Keratinocyte (primary cell): ENCODE results near the gene CAVIN1. TPM values are rescaled to one million over a fixed set of nuclear protein-coding genes. Genes with fewer than 3 reads are reported as not detected.
"Not testable (repeated sequence)": the region's sequence is repeated elsewhere in the genome, so short reads cannot be mapped to it uniquely, and the experiment has no call there.

Source experiments
- DNase-seq: peaks from one replicate; pipeline ENCODE4 v3.0.0-alpha.2; 2011; ENCODE audit warnings: low read depth, missing footprints, low spot score
- FAIRE-seq: peaks from 2 replicates; lab custom pipeline; 2011; peaks lifted over from hg19 to GRCh38; lab: Jason Lieb, UNC
- H2AFZ ChIP-seq: 2 replicates; pipeline ENCODE4 v1.6.0; 2012; ENCODE audit warnings: low read length, control low read depth, inconsistent platforms; ENCODE audit not compliant: control insufficient read depth
- H3K27ac ChIP-seq: 2 replicates; pipeline ENCODE4 v1.5.1; 2011; ENCODE audit warnings: low read length; ENCODE audit not compliant: control insufficient read depth, insufficient read depth
- H3K27me3 ChIP-seq: 3 replicates; pipeline ENCODE4 v1.6.0; 2011; ENCODE audit warnings: low read length; ENCODE audit not compliant: control insufficient read depth, insufficient read depth; ENCODE audit errors: extremely low read depth
- H3K36me3 ChIP-seq, 2 experiments: 2 replicates in 1 of 2; 3 replicates in 1 of 2; pipeline ENCODE4 v1.5.1; 2011; ENCODE audit warnings: low read length in 2 of 2, mild to moderate bottlenecking in 1 of 2; ENCODE audit not compliant: control insufficient read depth in 2 of 2, insufficient read depth in 2 of 2; ENCODE audit errors: extremely low read depth in 1 of 2
- H3K4me1 ChIP-seq: 3 replicates; pipeline ENCODE4 v1.5.1; 2011; ENCODE audit warnings: low read length; ENCODE audit not compliant: control insufficient read depth, insufficient read depth; ENCODE audit errors: extremely low read depth
- H3K4me2 ChIP-seq: 3 replicates; pipeline ENCODE4 v1.6.0; 2011; ENCODE audit warnings: low read depth, low read length; ENCODE audit not compliant: control insufficient read depth, insufficient read depth; ENCODE audit errors: extremely low read depth
- H3K4me3 ChIP-seq, 3 experiments: fragments of 200-600 bp in 1 of 3; sonication (generic) in 1 of 3; 2 replicates in 2 of 3; 3 replicates in 1 of 3; pipeline ENCODE4 v1.5.1; 2011 to 2016; ENCODE audit warnings: low read length in 3 of 3, mild to moderate bottlenecking in 3 of 3, control low read depth in 2 of 3, inconsistent platforms in 1 of 3, low read depth in 1 of 3, mixed read lengths in 1 of 3, mixed run types in 1 of 3, moderate library complexity in 1 of 3; ENCODE audit not compliant: control insufficient read depth in 2 of 3, insufficient read depth in 2 of 3; ENCODE audit errors: extremely low read depth in 1 of 3
- H3K79me2 ChIP-seq: 2 replicates; pipeline ENCODE4 v1.6.0; 2012; ENCODE audit warnings: low read length; ENCODE audit not compliant: control insufficient read depth, insufficient read depth
- H3K9ac ChIP-seq: 3 replicates; pipeline ENCODE4 v1.6.0; 2011; ENCODE audit warnings: low read length; ENCODE audit not compliant: control insufficient read depth, insufficient read depth; ENCODE audit errors: extremely low read depth
- H3K9me1 ChIP-seq: 3 replicates; pipeline ENCODE4 v1.6.0; 2011; ENCODE audit warnings: low read length; ENCODE audit not compliant: control insufficient read depth, insufficient read depth; ENCODE audit errors: extremely low read depth
- H3K9me3 ChIP-seq: 2 replicates; pipeline ENCODE4 v1.5.1; 2012; ENCODE audit warnings: low read depth, low read length; ENCODE audit not compliant: control insufficient read depth
- H4K20me1 ChIP-seq: 3 replicates; pipeline ENCODE4 v1.6.0; 2011; ENCODE audit warnings: low read length; ENCODE audit not compliant: control insufficient read depth, insufficient read depth; ENCODE audit errors: extremely low read depth
- CTCF ChIP-seq, 3 experiments: IDR thresholded peaks in 1 of 3; conservative IDR thresholded peaks in 1 of 3; optimal IDR thresholded peaks in 1 of 3; 2 replicates in 2 of 3; 3 replicates in 1 of 3; pipeline versions ENCODE3 to v1.5.1; 2011; ENCODE audit warnings: low read length in 3 of 3, mild to moderate bottlenecking in 3 of 3, moderate library complexity in 2 of 3, control low read depth in 1 of 3, inconsistent platforms in 1 of 3; ENCODE audit not compliant: insufficient read depth in 2 of 3; ENCODE audit errors: extremely low read depth in 1 of 3
- EZH2 ChIP-seq: IDR thresholded peaks from one replicate; pipeline ENCODE4 v1.6.1; 2012; ENCODE audit warnings: inconsistent platforms, mild to moderate bottlenecking, low read length, moderate library complexity
- dilution Hi-C: fragments of 300-500 bp; cut with MboI; formaldehyde crosslinking; loops from one replicate; pipeline ENCODE4 v1.7.0; 2020; ENCODE audit warnings: low sequenced_read_pairs; ENCODE audit not compliant: extremely low pct_ligation_motif_present
- polyA plus RNA-seq, 5 experiments: library from polyadenylated mRNA; depleted of rRNA in 3 of 5; stranded (reverse) in 3 of 5; stranded (forward) in 1 of 5; unstranded in 1 of 5; fragments of >200 nt; gene quantifications; 1 replicate in 1 of 5; 2 replicates in 3 of 5; 3 replicates in 1 of 5; pipeline versions ENCODE4 v1.2.1 to v1.2.3, GENCODE V29; 2011 to 2012; ENCODE audit warnings: missing spikeins in 2 of 5, low read depth in 1 of 5, low replicate concordance in 1 of 5

Gene CAVIN1
- polyA plus RNA-seq, 1 donor (not counting 4 experiments of a cell fraction or from before 2014, with no cell fraction given) = 172 TPM

- no peak overlapping the region for H3K9ac ChIP-seq
- H3K27ac ChIP-seq = no peak overlapping the region
- H2AFZ ChIP-seq = no peak overlapping the region
- dilution Hi-C loops = no loop called here
- H3K27me3 ChIP-seq = no peaks in the 10 kb centered on the region
- no peak overlapping the region for H3K4me2 ChIP-seq
- no peak for FAIRE-seq
- H3K4me3 ChIP-seq = no peak overlapping the region
- no peaks in the 10 kb centered on the region for H3K9me1 ChIP-seq
- no peaks in the 10 kb centered on the region for H3K9me3 ChIP-seq
- TF ChIP-seq CTCF (optimal IDR thresholded peaks at IDR 0.05 in 1 of 3, IDR thresholded peaks at IDR 0.05 in 1 of 3, conservative IDR thresholded peaks at IDR 0.05 in 1 of 3; ENCODE audit: extremely low read depth in 1 of 3, insufficient read depth in 2 of 3, low read length in 3 of 3) (no peak), EZH2 (no peak)
- no peaks in the 10 kb centered on the region for H3K36me3 ChIP-seq
- no peak for DNase-seq
- H4K20me1 ChIP-seq = no peaks in the 10 kb centered on the region
- H3K79me2 ChIP-seq = no peaks in the 10 kb centered on the region
- H3K4me1 ChIP-seq = peaks cover 15% of the 10 kb centered on the region
Measured at GRCh38 chr17:42453439-42453838, 30.4 kb upstream of the CAVIN1 start.

GRCh38 chr17:42451270-42451669 lies 28.2 kb upstream of the CAVIN1 start:
- H3K36me3 ChIP-seq, FAIRE-seq, H3K4me2 ChIP-seq, H3K27me3 ChIP-seq, DNase-seq, H3K4me1 ChIP-seq, H3K79me2 ChIP-seq, H3K4me3 ChIP-seq, H2AFZ ChIP-seq, H4K20me1 ChIP-seq, H3K9ac ChIP-seq, H3K27ac ChIP-seq, H3K9me1 ChIP-seq, H3K9me3 ChIP-seq, dilution Hi-C loops: not testable (repeated sequence)

GRCh38 chr17:42449838-42450237 lies 26.8 kb upstream of the CAVIN1 start:
- H3K9me1 ChIP-seq, H4K20me1 ChIP-seq, H3K79me2 ChIP-seq, H3K4me3 ChIP-seq, H3K4me2 ChIP-seq, H3K36me3 ChIP-seq, H3K9ac ChIP-seq, H3K9me3 ChIP-seq, dilution Hi-C loops, H3K4me1 ChIP-seq, H2AFZ ChIP-seq, H3K27me3 ChIP-seq, DNase-seq, H3K27ac ChIP-seq, FAIRE-seq: not testable (repeated sequence)

GRCh38 chr17:42449176-42449575 lies 26.1 kb upstream of the CAVIN1 start:
- H3K27me3 ChIP-seq, H3K9me1 ChIP-seq, H3K9me3 ChIP-seq, FAIRE-seq, H3K4me3 ChIP-seq, H3K9ac ChIP-seq, H3K4me1 ChIP-seq, dilution Hi-C loops, H3K79me2 ChIP-seq, H4K20me1 ChIP-seq, H3K27ac ChIP-seq, H3K4me2 ChIP-seq, H3K36me3 ChIP-seq, DNase-seq, H2AFZ ChIP-seq: not testable (repeated sequence)
